ENCODE measurements around the gene FARP1.

FARP1 gene

GRCh38 chr13:98451676-98452470 is 309.0 kb downstream of the FARP1 start:
- no peak for DNase-seq

- DNase-seq, result no peak
Measured at GRCh38 chr13:98452851-98453843, 310.3 kb downstream of the FARP1 start.

- DNase-seq, result no peak
Measured at GRCh38 chr13:98454389-98454881, 311.5 kb downstream of the FARP1 start.

GRCh38 chr13:98456413-98456845 is 313.5 kb downstream of the FARP1 start:
- no peak for DNase-seq

- no peak for DNase-seq
Measured at GRCh38 chr13:98457053-98457452, 314.2 kb downstream of the FARP1 start.

GRCh38 chr13:98458431-98458830 is 315.5 kb downstream of the FARP1 start:
- no peak for DNase-seq

- no peak for DNase-seq
Measured at GRCh38 chr13:98459171-98459681, 316.3 kb downstream of the FARP1 start.

- DNase-seq, result no peak
Measured at GRCh38 chr13:98459721-98460370, 317.0 kb downstream of the FARP1 start.

- no peak for DNase-seq
Measured at GRCh38 chr13:98460516-98460915, 317.6 kb downstream of the FARP1 start.

- no peak for DNase-seq
Measured at GRCh38 chr13:98461486-98462240, 318.8 kb downstream of the FARP1 start.

- no peak for DNase-seq
Measured at GRCh38 chr13:98462241-98462882, 319.5 kb downstream of the FARP1 start.

- DNase-seq, result no peak
Measured at GRCh38 chr13:98462946-98463345, 320.1 kb downstream of the FARP1 start.

- no peak for DNase-seq
Measured at GRCh38 chr13:98466634-98467236, 323.8 kb downstream of the FARP1 start.

- no peak for DNase-seq
Measured at GRCh38 chr13:98467263-98467985, 324.5 kb downstream of the FARP1 start.

- DNase-seq, result no peak
Measured at GRCh38 chr13:98468361-98468760, 325.5 kb downstream of the FARP1 start.

- DNase-seq, result no peak
Measured at GRCh38 chr13:98468929-98469328, 326.0 kb downstream of the FARP1 start.

GRCh38 chr13:98470920-98471319 is 328.0 kb downstream of the FARP1 start:
- no peak for DNase-seq

GRCh38 chr13:98471934-98472333 is 329.0 kb downstream of the FARP1 start:
- no peak for DNase-seq

- no peak for DNase-seq
Measured at GRCh38 chr13:98473135-98473787, 330.4 kb downstream of the FARP1 start.

- no peak for DNase-seq
Measured at GRCh38 chr13:98473788-98474144, 330.9 kb downstream of the FARP1 start.
